ENCODE measurements around the gene ANKRD33.

ANKRD33 gene

DNA sequence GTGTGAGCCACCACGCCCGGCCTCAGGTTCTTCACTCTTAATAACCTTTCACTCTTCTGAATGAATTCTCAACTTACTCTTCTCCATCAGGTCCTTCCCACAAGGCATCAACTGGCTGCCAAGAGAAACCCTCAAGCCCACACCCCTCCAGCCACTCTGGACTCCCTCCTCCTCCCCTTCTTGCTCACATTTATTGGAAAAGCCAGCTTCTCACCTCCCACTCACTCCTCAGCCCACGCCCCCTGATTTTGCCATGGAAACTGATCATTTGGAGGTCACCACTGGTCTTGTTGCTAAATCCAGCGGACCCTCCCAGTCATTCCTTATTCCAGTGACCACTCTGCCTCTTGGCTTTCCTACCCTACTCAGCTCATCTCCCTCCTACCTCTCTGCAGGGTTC, 46.2 kb downstream of the ANKRD33 start:
- TF ChIP-seq POLR2A (IDR thresholded peaks at IDR 0.05; ENCODE audit: low read length) (no peak), GATA1 (IDR thresholded peaks at IDR 0.05; ENCODE audit: low read depth, low read length) (no peak)
- no peak for DNase-seq

GRCh38 chr12:51937926-51938325, 50.0 kb downstream of the ANKRD33 start:
- DNase-seq, result no peak
- TF ChIP-seq GATA1 (IDR thresholded peaks at IDR 0.05; ENCODE audit: low read depth, low read length), result no peak
- no peak for TF ChIP-seq POLR2A (IDR thresholded peaks at IDR 0.05; ENCODE audit: low read length)

DNA sequence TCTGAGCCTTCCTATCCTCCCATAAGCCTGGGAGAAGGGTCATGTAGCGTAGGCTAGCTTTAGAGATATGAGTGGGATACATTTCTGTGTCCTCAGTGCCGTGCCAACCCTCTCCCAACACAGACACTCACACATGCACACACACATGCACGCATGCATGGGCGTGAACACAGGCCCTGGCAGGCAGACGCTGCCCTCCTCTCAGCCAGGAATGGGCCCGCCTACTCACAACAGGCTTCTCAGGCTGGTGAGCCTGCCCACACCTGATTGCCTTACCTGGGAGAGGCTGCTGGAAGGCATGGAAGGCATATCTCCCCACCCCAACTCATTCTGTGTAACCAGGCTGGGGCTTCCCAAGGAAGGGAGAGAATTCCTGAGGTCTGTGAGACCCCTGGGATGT, 50.8 kb downstream of the ANKRD33 start:
- no peak for TF ChIP-seq GATA1 (IDR thresholded peaks at IDR 0.05; ENCODE audit: low read depth, low read length)
- TF ChIP-seq POLR2A (IDR thresholded peaks at IDR 0.05; ENCODE audit: low read length), result no peak
- no peak for DNase-seq

DNA sequence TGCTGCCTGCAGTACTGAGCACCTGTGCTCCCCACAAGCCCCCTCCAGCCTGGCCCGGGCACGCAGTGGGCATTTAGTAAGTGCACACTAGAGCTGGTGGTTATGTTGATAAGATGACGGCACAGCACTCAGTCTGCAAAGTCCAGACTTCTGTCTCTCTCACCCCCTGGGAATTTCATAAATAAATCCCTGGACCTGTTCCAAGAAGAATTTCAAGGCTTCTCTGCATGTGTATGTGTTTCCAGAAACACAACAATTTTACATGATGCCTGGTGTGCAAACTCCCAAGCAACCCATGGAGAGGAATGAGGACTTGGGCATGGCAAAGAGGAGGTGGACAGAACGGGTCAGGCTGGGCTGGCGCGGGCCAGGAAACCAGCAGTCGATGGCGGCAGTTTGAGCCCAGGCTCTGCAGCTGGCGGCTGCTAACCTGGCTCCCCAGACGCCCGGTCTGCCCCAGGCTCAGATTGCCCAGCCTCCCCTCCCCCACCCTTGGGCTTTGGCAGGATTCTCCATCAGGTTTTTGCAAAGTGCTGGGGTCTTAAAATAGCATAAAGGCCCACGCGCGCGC, 53.2 kb downstream of the ANKRD33 start:
- TF ChIP-seq POLR2A (IDR thresholded peaks at IDR 0.05; ENCODE audit: low read length) (no peak), GATA1 (IDR thresholded peaks at IDR 0.05; ENCODE audit: low read depth, low read length) (no peak)

More for the DNA sequence above, 53.2 kb downstream of the ANKRD33 start:
- no peak for DNase-seq

Measured in erythroblast (primary cell).